Panc1 (cell line): Measurements from ENCODE around the gene MALSU1. TPM values are rescaled to one million over a fixed set of nuclear protein-coding genes. Genes with fewer than 3 reads are reported as not detected.

Experiments
- ATAC-seq: fragments of 200-7000 bp; cut with Tn5 transposase; 2 replicates; pipeline ENCODE4 v1.9.1; 2020; ENCODE audit warnings: mild to moderate bottlenecking, moderate library complexity
- BruUV-seq: library from RNA; stranded (reverse); fragments of 400-500 nt; replicated peaks from 2 replicates; lab custom pipeline; 2021; lab: Mats Ljungman, UMichigan
- CTCF ChIA-PET: fragments of 300-600 bp; sonication (Branson Sonifier 250); formaldehyde crosslinking; loops from one replicate; lab custom pipeline; 2022; ENCODE audit warnings: antibody characterized with exemption; lab: Charles Lee
- POLR2A ChIA-PET: fragments of 300-600 bp; sonication (Branson Sonifier 250); formaldehyde crosslinking; loops from one replicate; lab custom pipeline; 2022; ENCODE audit warnings: antibody characterized with exemption; lab: Charles Lee
- DNase-seq: peaks from one replicate; pipeline ENCODE4 v3.0.0-alpha.2; 2010; ENCODE audit warnings: low read depth, low spot score
- H3K27ac ChIP-seq: 2 replicates; pipeline ENCODE4 v1.5.1; 2011; ENCODE audit warnings: mild to moderate bottlenecking, low read length, inconsistent platforms
- H3K27me3 ChIP-seq: fragments of 200-500 bp; sonication (Bioruptor generic); 2 replicates; pipeline ENCODE4 v1.6.0; 2014; ENCODE audit warnings: low read length, inconsistent platforms; ENCODE audit not compliant: control insufficient read depth, insufficient read depth
- H3K36me3 ChIP-seq: fragments of 200-500 bp; sonication (Bioruptor generic); 2 replicates; pipeline ENCODE4 v1.5.1; 2014; ENCODE audit warnings: inconsistent platforms, mild to moderate bottlenecking, low read length, moderate library complexity; ENCODE audit not compliant: control insufficient read depth, insufficient read depth
- H3K4me1 ChIP-seq: 2 replicates; pipeline ENCODE4 v1.5.1; 2011; ENCODE audit warnings: inconsistent platforms, mild to moderate bottlenecking, low read length, moderate library complexity; ENCODE audit not compliant: control insufficient read depth, insufficient read depth
- H3K4me3 ChIP-seq, 2 experiments: 2 replicates each; pipeline ENCODE4 v1.5.1; 2011 to 2012; ENCODE audit warnings: low read depth in 2 of 2, low read length in 2 of 2, mild to moderate bottlenecking in 2 of 2, inconsistent platforms in 1 of 2, moderate library complexity in 1 of 2
- H3K9me3 ChIP-seq: fragments of 200-500 bp; sonication (Bioruptor generic); 2 replicates; pipeline ENCODE4 v1.5.1; 2014; ENCODE audit warnings: low read depth, mild to moderate bottlenecking, inconsistent platforms, low read length, moderate library complexity; ENCODE audit not compliant: control insufficient read depth, insufficient read depth
- CTCF ChIP-seq: fragments of 450-650 bp; IDR thresholded peaks from 2 replicates; pipeline ENCODE4 v1.5.1; 2017; ENCODE audit warnings: mild to moderate bottlenecking
- POLR2AphosphoS5 ChIP-seq: IDR thresholded peaks from 2 replicates; pipeline ENCODE4 v1.6.1; 2012; ENCODE audit warnings: mild to moderate bottlenecking, low read depth, low read length, moderate library complexity
- REST ChIP-seq, 2 experiments: IDR thresholded peaks; 2 replicates each; pipeline ENCODE4 v1.6.1; 2011 to 2012; ENCODE audit warnings: low read depth in 2 of 2, control low read depth in 1 of 2, low read length in 1 of 2, mild to moderate bottlenecking in 1 of 2, moderate library complexity in 1 of 2; ENCODE audit not compliant: insufficient read depth in 1 of 2
- SIN3A ChIP-seq: IDR thresholded peaks from 2 replicates; pipeline ENCODE4 v1.6.1; 2012; ENCODE audit warnings: low read depth, mild to moderate bottlenecking, low read length, moderate library complexity, borderline replicate concordance; ENCODE audit not compliant: insufficient read depth
- TCF7L2 ChIP-seq: IDR thresholded peaks from 2 replicates; pipeline ENCODE4 v1.6.1; 2011; ENCODE audit warnings: mild to moderate bottlenecking, low read depth, low read length, inconsistent platforms
- in situ Hi-C: cut with HindIII; loops from 2 replicates; pipeline ENCODE4 v1.10.0; 2016; ENCODE audit warnings: low sequenced_read_pairs, low pct_unique_long_range_greater_than_20kb
- intact Hi-C: fragments of 100-400 bp; cut with micrococcal nuclease; formaldehyde crosslinking; loops from one replicate; pipeline ENCODE4 v1.10.0; 2022; ENCODE audit not compliant: unreplicated experiment
- total RNA-seq: library from RNA; stranded (reverse); gene quantifications from one replicate; pipeline ENCODE4 v1.2.1, GENCODE V29; 2021; ENCODE audit not compliant: unreplicated experiment

MALSU1 gene
- total RNA-seq, 1 experiment from 2014 or later, result 111 TPM

- peak overlapping the region; percentile 86 for H3K27ac ChIP-seq
- ATAC-seq, result no peak
- POLR2A ChIA-PET, result interaction anchor here (0.6 to 0.9 kb wide), 2 partner anchors 16 to 84 kb away, joined by 3 to 4 read pairs; no protein-coding TSS in a partner anchor
These were observed 51.3 kb downstream of the MALSU1 start for GRCh38 chr7:23350466-23350865.

GRCh38 chr7:23353172-23353571 lies 54.0 kb downstream of the MALSU1 start:
- ChIA-PET CTCF (no interaction called here), POLR2A (no interaction called here)
- no peaks in the 10 kb centered on the region; the same call in 1 of the 2 replicates for H3K36me3 ChIP-seq
- H3K9me3 ChIP-seq, result no peaks in the 10 kb centered on the region
- in situ Hi-C loops, result no loop called here
- peak overlapping the region in 1 of 2 experiments; percentile 15; a peak in 2 of 4 replicates for H3K4me3 ChIP-seq
- BruUV-seq, result TSS peak; percentile 4
- peaks cover 93% of the 10 kb centered on the region for H3K4me1 ChIP-seq
- DNase-seq, result no peak
- peak; percentile 39; the same call in 1 of the 2 replicates for ATAC-seq
- TF ChIP-seq TCF7L2 (no peak), CTCF (no peak), SIN3A (no peak), POLR2AphosphoS5 (no peak), REST (IDR thresholded peaks at IDR 0.05; ENCODE audit: insufficient read depth in 1 of 2, low read depth in 2 of 2, low read length in 1 of 2) (no peak)
- H3K27me3 ChIP-seq, result no peaks in the 10 kb centered on the region
- peak overlapping the region; percentile 79 for H3K27ac ChIP-seq
- intact Hi-C loops, result no loop called here

More at GRCh38 chr7:23350466-23350865, 51.3 kb downstream of the MALSU1 start:
- Histone ChIP-seq H3K4me3 (no peak overlapping the region), H3K36me3 (peaks cover 13% of the 10 kb centered on the region), H3K27me3 (no peaks in the 10 kb centered on the region), H3K9me3 (no peaks in the 10 kb centered on the region), H3K4me1 (peaks cover 90% of the 10 kb centered on the region)
- in situ Hi-C loops (no loop called here), intact Hi-C loops (no loop called here)
- TF ChIP-seq CTCF (no peak), REST (IDR thresholded peaks at IDR 0.05; ENCODE audit: insufficient read depth in 1 of 2, low read depth in 2 of 2, low read length in 1 of 2) (no peak), SIN3A (no peak), TCF7L2 (no peak)
- BruUV-seq, result no TSS peak
- CTCF ChIA-PET, result no interaction called here
- DNase-seq, result no peak
